H1 (cell line): ENCODE data around the gene MEF2D. TPM values are rescaled to one million over a fixed set of nuclear protein-coding genes. Genes with fewer than 3 reads are reported as not detected.

Source experiments
- CTCF ChIA-PET: fragments of 300-600 bp; sonication (Branson Sonifier 250); formaldehyde crosslinking; loops from one replicate; lab custom pipeline; 2021; ENCODE audit not compliant: partially characterized antibody; lab: Charles Lee
- POLR2A ChIA-PET: fragments of 300-600 bp; sonication (Branson Sonifier 250); formaldehyde crosslinking; loops from one replicate; lab custom pipeline; 2021; ENCODE audit warnings: inconsistent platforms; ENCODE audit not compliant: partially characterized antibody; lab: Charles Lee
- DNase-seq, 2 experiments: peaks; one replicate each; pipeline versions ENCODE4 v3.0.0 to v3.0.0-alpha.2; 2010 to 2022; ENCODE audit warnings: low spot score in 2 of 2, low read depth in 1 of 2, mixed read lengths in 1 of 2
- FAIRE-seq: peaks from 2 replicates; lab custom pipeline; 2011; peaks lifted over from hg19 to GRCh38; lab: Jason Lieb, UNC
- H2AFZ ChIP-seq: 2 replicates; pipeline ENCODE4 v1.8.1; 2012; ENCODE audit warnings: low read length, inconsistent platforms
- H2AK5ac ChIP-seq: 2 replicates; pipeline ENCODE4 v1.6.1; 2013; ENCODE audit warnings: low read depth, low read length
- H2BK120ac ChIP-seq: replicated peaks from 2 replicates; pipeline ENCODE3; 2013; ENCODE audit warnings: low read depth, low read length, inconsistent platforms
- H2BK12ac ChIP-seq: 2 replicates; pipeline ENCODE4 v1.6.1; 2013; ENCODE audit warnings: low read depth, low read length
- H2BK15ac ChIP-seq: 2 replicates; pipeline ENCODE4 v1.6.1; 2013; ENCODE audit warnings: low read length
- H2BK20ac ChIP-seq: 2 replicates; pipeline ENCODE4 v1.6.1; 2013; ENCODE audit warnings: low read length
- H2BK5ac ChIP-seq: 2 replicates; pipeline ENCODE4 v1.6.1; 2013; ENCODE audit warnings: low read depth, low read length
- H3K14ac ChIP-seq: 2 replicates; pipeline ENCODE4 v1.6.1; 2013; ENCODE audit warnings: inconsistent platforms; ENCODE audit not compliant: insufficient read length
- H3K18ac ChIP-seq: 2 replicates; pipeline ENCODE4 v1.6.1; 2013; ENCODE audit warnings: low read length; ENCODE audit errors: extremely low read depth
- H3K23ac ChIP-seq: 2 replicates; pipeline ENCODE4 v1.6.1; 2013; ENCODE audit warnings: inconsistent platforms; ENCODE audit not compliant: insufficient read length
- H3K23me2 ChIP-seq: 2 replicates; pipeline ENCODE4 v1.6.1; 2013; ENCODE audit warnings: low read depth, low read length
- H3K27ac ChIP-seq: 2 replicates; pipeline ENCODE4 v1.6.1; 2011; ENCODE audit warnings: low read depth, low read length, inconsistent platforms
- H3K27me3 ChIP-seq, 4 experiments: replicated peaks in 1 of 4; 1 replicate in 1 of 4; 2 replicates in 3 of 4; pipeline versions ENCODE4 v1.6.1 to v1.8.1; 2011 to 2013; ENCODE audit warnings: low read length in 3 of 4, mild to moderate bottlenecking in 3 of 4, inconsistent platforms in 2 of 4, mixed read lengths in 2 of 4, moderate library complexity in 1 of 4; ENCODE audit not compliant: control insufficient read depth in 3 of 4, insufficient read depth in 3 of 4; ENCODE audit errors: extremely low read depth in 1 of 4
- H3K36me3 ChIP-seq, 4 experiments: 2 replicates each; pipeline versions ENCODE4 v1.6.1 to v1.8.1; 2011 to 2013; ENCODE audit warnings: mild to moderate bottlenecking in 4 of 4, low read length in 3 of 4, moderate library complexity in 2 of 4, control low read depth in 1 of 4, inconsistent platforms in 1 of 4; ENCODE audit not compliant: insufficient read depth in 4 of 4, control insufficient read depth in 2 of 4
- H3K4ac ChIP-seq: replicated peaks from 2 replicates; pipeline ENCODE3; 2013; ENCODE audit warnings: low read length, low read depth, mixed read lengths, inconsistent platforms; ENCODE audit not compliant: insufficient read length
- H3K4me1 ChIP-seq, 4 experiments: replicated peaks in 1 of 4; 1 replicate in 1 of 4; 2 replicates in 3 of 4; pipeline versions ENCODE4 v1.6.1 to v1.8.1; 2011 to 2013; ENCODE audit warnings: low read length in 3 of 4, inconsistent platforms in 2 of 4, mixed read lengths in 1 of 4; ENCODE audit not compliant: insufficient read depth in 4 of 4, control insufficient read depth in 3 of 4
- H3K4me2 ChIP-seq, 2 experiments: 2 replicates each; pipeline versions ENCODE4 v1.6.1 to v1.8.1; 2011 to 2013; ENCODE audit warnings: low read depth in 2 of 2, low read length in 2 of 2, control low read depth in 1 of 2, inconsistent platforms in 1 of 2, mild to moderate bottlenecking in 1 of 2; ENCODE audit not compliant: insufficient read depth in 1 of 2
- H3K4me3 ChIP-seq, 4 experiments: fragments of 200-600, 300-600 bp in 1 of 4; sonication (generic), shearing (Covaris generic), sonication (Bioruptor Twin) in 1 of 4; 2 replicates each; pipeline versions ENCODE4 v1.5.1 to v1.8.1; 2011 to 2016; ENCODE audit warnings: low read length in 4 of 4, low read depth in 3 of 4, control low read depth in 2 of 4, inconsistent platforms in 2 of 4, mild to moderate bottlenecking in 2 of 4, mixed read lengths in 1 of 4, moderate library complexity in 1 of 4; ENCODE audit not compliant: insufficient read depth in 2 of 4; ENCODE audit errors: extremely low read depth in 1 of 4
- H3K56ac ChIP-seq: replicated peaks from 2 replicates; pipeline ENCODE3; 2013; ENCODE audit warnings: low read depth, mild to moderate bottlenecking, mixed read lengths, low read length, inconsistent platforms; ENCODE audit not compliant: insufficient read length
- H3K79me1 ChIP-seq: 2 replicates; pipeline ENCODE4 v1.6.1; 2013; ENCODE audit warnings: low read depth, low read length, control low read depth
- H3K79me2 ChIP-seq, 2 experiments: 2 replicates each; pipeline versions ENCODE4 v1.6.1 to v1.8.1; 2012 to 2013; ENCODE audit warnings: low read length in 2 of 2, mild to moderate bottlenecking in 2 of 2, inconsistent platforms in 1 of 2; ENCODE audit not compliant: insufficient read depth in 2 of 2, control insufficient read depth in 1 of 2
- H3K9ac ChIP-seq, 4 experiments: replicated peaks in 1 of 4; 1 replicate in 1 of 4; 2 replicates in 3 of 4; pipeline versions ENCODE4 v1.6.1 to v1.8.1; 2011 to 2013; ENCODE audit warnings: low read depth in 3 of 4, low read length in 3 of 4, control low read depth in 2 of 4, mild to moderate bottlenecking in 2 of 4, moderate library complexity in 2 of 4, inconsistent platforms in 1 of 4; ENCODE audit errors: extremely low read depth in 1 of 4
- H3K9me3 ChIP-seq, 2 experiments: 2 replicates each; pipeline versions ENCODE4 v1.6.1 to v1.8.1; 2012 to 2013; ENCODE audit warnings: mild to moderate bottlenecking in 2 of 2, moderate library complexity in 2 of 2, control low read depth in 1 of 2, inconsistent platforms in 1 of 2, low read depth in 1 of 2, low read length in 1 of 2, mixed read lengths in 1 of 2; ENCODE audit not compliant: insufficient read depth in 2 of 2
- H4K20me1 ChIP-seq, 2 experiments: replicated peaks in 1 of 2; 2 replicates each; pipeline versions ENCODE3 to v1.8.1; 2011 to 2013; ENCODE audit warnings: inconsistent platforms in 2 of 2, low read length in 2 of 2, mild to moderate bottlenecking in 1 of 2; ENCODE audit not compliant: insufficient read depth in 2 of 2, control insufficient read depth in 1 of 2
- H4K5ac ChIP-seq: 2 replicates; pipeline ENCODE4 v1.6.1; 2013; ENCODE audit warnings: low read length, low read depth, mixed read lengths, inconsistent platforms; ENCODE audit not compliant: insufficient read length
- H4K8ac ChIP-seq: 2 replicates; pipeline ENCODE4 v1.8.0; 2013; ENCODE audit warnings: mild to moderate bottlenecking, moderate library complexity, low read length, inconsistent platforms; ENCODE audit not compliant: insufficient read depth; ENCODE audit errors: extremely low read depth
- H4K91ac ChIP-seq: replicated peaks from 2 replicates; pipeline ENCODE3; 2013; ENCODE audit warnings: low read length, mixed read lengths, inconsistent platforms; ENCODE audit not compliant: insufficient read length
- ATF2 ChIP-seq: IDR thresholded peaks from 2 replicates; pipeline ENCODE4 v1.6.1; 2012; ENCODE audit warnings: low read length, inconsistent platforms
- ATF3 ChIP-seq: IDR thresholded peaks from 2 replicates; pipeline ENCODE4 v1.6.1; 2011; ENCODE audit warnings: low read depth, mild to moderate bottlenecking, low read length; ENCODE audit not compliant: insufficient read depth
- CHD2 ChIP-seq: IDR thresholded peaks from 2 replicates; pipeline ENCODE4 v1.6.1; 2012; ENCODE audit warnings: low read length, improper control_type of control experiment
- CREB1 ChIP-seq: IDR thresholded peaks from 2 replicates; pipeline ENCODE4 v1.6.1; 2012; ENCODE audit warnings: inconsistent platforms
- PHF8 ChIP-seq: fragments of 200-600 bp; sonication (generic); conservative IDR thresholded peaks from 2 replicates; pipeline ENCODE4 v1.7.1; 2012; ENCODE audit warnings: low read depth, mild to moderate bottlenecking, inconsistent platforms, low read length, moderate library complexity
- SAP30 ChIP-seq: fragments of 300-600 bp; sonication (generic); IDR thresholded peaks from 2 replicates; pipeline ENCODE4 v1.7.1; 2012; ENCODE audit warnings: low read length, moderate library complexity, mild to moderate bottlenecking, inconsistent platforms; ENCODE audit not compliant: insufficient read depth, insufficient replicate concordance
- SUZ12 ChIP-seq: fragments of 200-600 bp; sonication (generic); IDR thresholded peaks from 2 replicates; pipeline ENCODE4 v1.6.1; 2012; ENCODE audit warnings: mild to moderate bottlenecking, inconsistent platforms, low read length, moderate library complexity, mixed read lengths
- ZNF274 ChIP-seq: IDR thresholded peaks from 2 replicates; pipeline ENCODE4 v1.7.0; 2012; ENCODE audit warnings: low read length, borderline replicate concordance; ENCODE audit errors: extremely low read depth
- WGBS, 2 experiments: shearing (Covaris generic) in 1 of 2; methylation state at CpG; one replicate each; pipeline versions ENCODE4 v1.1.6 to v1.1.7; 2013 to 2015; ENCODE audit warnings: low lambda C conversion rate in 2 of 2, mixed read lengths in 2 of 2, inconsistent platforms in 1 of 2, low coverage in 1 of 2, missing lambda C conversion rate in 1 of 2; ENCODE audit not compliant: insufficient replicate concordance in 2 of 2, insufficient coverage in 1 of 2, insufficient read length in 1 of 2; ENCODE audit errors: extremely low coverage in 1 of 2, missing lambda C conversion rate in 1 of 2; 5-methylcytosine and 5-hydroxymethylcytosine counted together
- polyA plus RNA-seq, 7 experiments: library from polyadenylated mRNA; depleted of rRNA in 3 of 7; stranded (reverse) in 5 of 7; unstranded in 2 of 7; fragments of >200 nt in 5 of 7; fragments of 200-250 nt in 2 of 7; gene quantifications; 1 replicate in 5 of 7; 2 replicates in 1 of 7; 4 replicates in 1 of 7; pipeline versions ENCODE4 v1.2.1 to v1.2.3, GENCODE V29; 2011 to 2013; ENCODE audit warnings: missing spikeins in 2 of 7, mixed read lengths in 2 of 7
- total RNA-seq: library from RNA; stranded (reverse); fragmentation: NEBNext Ultra II Directional; extraction: Animal tissue kit (Norgen Biotek cat#: 25700); gene quantifications from 2 replicates; pipeline ENCODE4 v1.2.1, GENCODE V29; 2021

MEF2D gene
- total and polyA plus RNA-seq, 2 of the 8 experiments (the other 6 are each of a cell fraction or from before 2014, with no cell fraction given), result 17.3 to 20.3 TPM

GRCh38 chr1:156544592-156545102 is 44.1 kb upstream of the MEF2D start:
- Histone ChIP-seq H3K9ac (no peak overlapping the region), H3K23me2 (no peaks in the 10 kb centered on the region), H3K27me3 (no peaks in the 10 kb centered on the region), H3K14ac (no peak overlapping the region), H2BK12ac (no peak overlapping the region), H3K4me1 (no peaks in the 10 kb centered on the region), H4K91ac (no peak overlapping the region), H2BK20ac (no peak overlapping the region), H3K27ac (no peak overlapping the region), H3K4ac (no peak overlapping the region), H3K4me3 (no peak overlapping the region), H4K8ac (no peak overlapping the region), H3K23ac (no peak overlapping the region), H3K4me2 (no peak overlapping the region), H3K9me3 (no peaks in the 10 kb centered on the region), H2AFZ (no peak overlapping the region), H4K5ac (no peak overlapping the region), H2BK15ac (no peak overlapping the region), H4K20me1 (peaks cover 0 to 7% of the 10 kb centered on the region in 2 experiments), H2BK5ac (no peak overlapping the region), H3K79me2 (no peaks in the 10 kb centered on the region), H2AK5ac (no peak overlapping the region), H3K18ac (no peak overlapping the region), H3K56ac (no peak overlapping the region), H2BK120ac (no peak overlapping the region), H3K79me1 (no peaks in the 10 kb centered on the region), H3K36me3 (peaks cover 11 to 23% (median 16%) of the 10 kb centered on the region in 4 experiments; a peak in 7 of 8 replicates)
- ChIA-PET POLR2A (interaction anchor here (1.2 to 2.1 kb wide), 2 partner anchors 14 to 19 kb away, joined by 4 to 8 read pairs; no protein-coding TSS in a partner anchor), CTCF (interaction anchor here (1.1 to 1.9 kb wide), 2 partner anchors 10 to 15 kb away, joined by 3 to 6 read pairs; no protein-coding TSS in a partner anchor)
- FAIRE-seq (no peak), DNase-seq (no peak)
- 97% methylated on average over 3 of the region's 3 CpGs; no CpG with 5 or more reads in 1 of the 2 experiments for WGBS, 2 experiments
- TF ChIP-seq CREB1 (no peak), PHF8 (no peak), ZNF274 (no peak), ATF2 (no peak), CHD2 (no peak), SAP30 (no peak), ATF3 (no peak), SUZ12 (no peak)
